Neural progenitor cell (in vitro differentiated cells): Measurements from ENCODE around the gene CAP1. TPM values are rescaled to one million over a fixed set of nuclear protein-coding genes. Genes with fewer than 3 reads are reported as not detected.

Experiments used
- DNase-seq: peaks from one replicate; pipeline ENCODE4 v3.0.0-alpha.2; 2016; ENCODE audit warnings: low spot score
- H2AFZ ChIP-seq: fragments of 200-600 bp; sonication (generic); replicated peaks from 2 replicates; pipeline ENCODE4 v1.6.1; 2016; ENCODE audit warnings: antibody characterized with exemption
- H3F3A ChIP-seq: fragments of 200-600 bp; sonication (generic); 2 replicates; pipeline ENCODE4 v1.6.1; 2016; ENCODE audit warnings: antibody characterized with exemption, low read depth
- H3K27ac ChIP-seq: fragments of 200-600 bp; sonication (generic); 2 replicates; pipeline ENCODE4 v1.5.1; 2016; ENCODE audit warnings: mild to moderate bottlenecking
- H3K27me3 ChIP-seq: fragments of 200-600 bp; sonication (generic); 2 replicates; pipeline ENCODE4 v1.6.1; 2016; ENCODE audit warnings: mild to moderate bottlenecking, moderate library complexity
- H3K36me3 ChIP-seq: fragments of 200-600 bp; sonication (generic); 2 replicates; pipeline ENCODE4 v1.5.1; 2016
- H3K4me1 ChIP-seq: fragments of 200-600 bp; sonication (generic); 2 replicates; pipeline ENCODE4 v1.6.1; 2016; ENCODE audit warnings: mixed run types
- H3K4me2 ChIP-seq: fragments of 200-600 bp; sonication (generic); 2 replicates; pipeline ENCODE4 v1.6.1; 2016
- H3K4me3 ChIP-seq: fragments of 200-600 bp; sonication (generic); 2 replicates; pipeline ENCODE4 v1.5.1; 2016
- H3K79me2 ChIP-seq: fragments of 200-600 bp; sonication (generic); 2 replicates; pipeline ENCODE4 v1.6.1; 2016; ENCODE audit warnings: low read depth
- H3K9ac ChIP-seq: fragments of 200-600 bp; sonication (generic); 2 replicates; pipeline ENCODE4 v1.6.1; 2016
- H3K9me3 ChIP-seq: fragments of 200-600 bp; sonication (generic); 2 replicates; pipeline ENCODE4 v1.5.1; 2016; ENCODE audit warnings: low read depth
- H4K20me1 ChIP-seq: fragments of 200-600 bp; sonication (generic); 2 replicates; pipeline ENCODE4 v1.6.1; 2016; ENCODE audit warnings: low read depth
- H3K27ac Mint-ChIP-seq: 3 replicates; pipeline ENCODE4 v1.8.0; 2021; ENCODE audit warnings: mixed read lengths
- H3K27me3 Mint-ChIP-seq: 2 replicates; pipeline ENCODE4 v1.8.0; 2022; ENCODE audit warnings: low read depth, mild to moderate bottlenecking, inconsistent platforms, moderate library complexity, mixed read lengths; ENCODE audit not compliant: insufficient read depth
- H3K36me3 Mint-ChIP-seq: 3 replicates; pipeline ENCODE4 v1.8.0; 2021; ENCODE audit warnings: mixed read lengths
- H3K4me1 Mint-ChIP-seq: 3 replicates; pipeline ENCODE4 v1.8.0; 2021; ENCODE audit warnings: mixed read lengths
- H3K4me3 Mint-ChIP-seq: 3 replicates; pipeline ENCODE4 v1.8.0; 2021; ENCODE audit warnings: mild to moderate bottlenecking, moderate library complexity, mixed read lengths
- H3K9me3 Mint-ChIP-seq: 3 replicates; pipeline ENCODE4 v1.8.0; 2020; ENCODE audit warnings: mixed read lengths
- CTCF ChIP-seq: fragments of 200-600 bp; sonication (generic); IDR thresholded peaks from 2 replicates; pipeline ENCODE4 v1.5.1; 2017; ENCODE audit warnings: antibody characterized with exemption, mild to moderate bottlenecking
- EZH2 ChIP-seq: fragments of 200-600 bp; sonication (generic); IDR thresholded peaks from 2 replicates; pipeline ENCODE4 v1.6.1; 2017; ENCODE audit warnings: antibody characterized with exemption, mild to moderate bottlenecking, moderate library complexity
- EZH2phosphoT487 ChIP-seq: fragments of 200-600 bp; sonication (generic); IDR thresholded peaks from 2 replicates; pipeline ENCODE4 v1.6.1; 2017; ENCODE audit warnings: antibody characterized with exemption
- total RNA-seq: library from RNA; depleted of rRNA; stranded (reverse); fragments of >200 nt; gene quantifications from 2 replicates; pipeline ENCODE4 v1.2.3, GENCODE V29; 2015; ENCODE audit warnings: low replicate concordance

CAP1 gene
- total RNA-seq, 1 donor from 2014 or later, result 150 TPM

- Histone ChIP-seq H4K20me1 (no peaks in the 10 kb centered on the region), H3K9ac (no peak overlapping the region), H3K27ac (no peak overlapping the region), H2AFZ (no peak overlapping the region), H3K27me3 (peaks cover 6% of the 10 kb centered on the region), H3K9me3 (no peaks in the 10 kb centered on the region), H3K79me2 (no peaks in the 10 kb centered on the region), H3F3A (no peaks in the 10 kb centered on the region), H3K4me2 (no peak overlapping the region), H3K4me3 (no peak overlapping the region), H3K4me1 (no peaks in the 10 kb centered on the region), H3K36me3 (no peaks in the 10 kb centered on the region)
- H3K4me3 Mint-ChIP-seq, result no peak overlapping the region
- no peak for TF ChIP-seq EZH2phosphoT487
- no peak for TF ChIP-seq CTCF
- TF ChIP-seq EZH2, result no peak
- DNase-seq, result no peak
- H3K27me3 Mint-ChIP-seq, result peaks cover 9% of the 10 kb centered on the region
- peaks cover 20% of the 10 kb centered on the region for H3K9me3 Mint-ChIP-seq
- H3K36me3 Mint-ChIP-seq, result no peaks in the 10 kb centered on the region
- H3K4me1 Mint-ChIP-seq, result no peaks in the 10 kb centered on the region
- no peak overlapping the region for H3K27ac Mint-ChIP-seq
These were observed 64.5 kb downstream of the CAP1 start for GRCh38 chr1:40105028-40105427.

GRCh38 chr1:40107290-40107959, 66.9 kb downstream of the CAP1 start:
- no peak overlapping the region for H3K4me3 Mint-ChIP-seq
- Histone ChIP-seq H3K9me3 (no peaks in the 10 kb centered on the region), H2AFZ (no peak overlapping the region), H3K4me2 (no peak overlapping the region), H3F3A (no peaks in the 10 kb centered on the region), H3K79me2 (no peaks in the 10 kb centered on the region), H3K9ac (no peak overlapping the region), H3K27ac (no peak overlapping the region), H3K36me3 (no peaks in the 10 kb centered on the region), H3K4me1 (no peaks in the 10 kb centered on the region), H3K4me3 (no peak overlapping the region), H4K20me1 (no peaks in the 10 kb centered on the region), H3K27me3 (peaks cover 6% of the 10 kb centered on the region)
- no peak overlapping the region for H3K27ac Mint-ChIP-seq
- DNase-seq, result no peak
- peaks cover 25% of the 10 kb centered on the region for H3K9me3 Mint-ChIP-seq
- no peaks in the 10 kb centered on the region for H3K4me1 Mint-ChIP-seq
- H3K36me3 Mint-ChIP-seq, result no peaks in the 10 kb centered on the region
- peaks cover 16% of the 10 kb centered on the region for H3K27me3 Mint-ChIP-seq
- TF ChIP-seq EZH2, result no peak

GRCh38 chr1:40110389-40110788, 69.9 kb downstream of the CAP1 start:
- Histone ChIP-seq H3K9ac (no peak overlapping the region), H3K4me1 (no peaks in the 10 kb centered on the region), H3K4me2 (no peak overlapping the region), H3K4me3 (no peak overlapping the region), H3K36me3 (no peaks in the 10 kb centered on the region), H3F3A (no peaks in the 10 kb centered on the region), H3K27me3 (peaks cover 6% of the 10 kb centered on the region), H3K9me3 (no peaks in the 10 kb centered on the region), H3K79me2 (no peaks in the 10 kb centered on the region), H2AFZ (no peak overlapping the region), H4K20me1 (no peaks in the 10 kb centered on the region), H3K27ac (no peak overlapping the region)
- no peak for DNase-seq
- Mint-ChIP-seq H3K4me1 (no peaks in the 10 kb centered on the region), H3K4me3 (no peak overlapping the region), H3K36me3 (no peaks in the 10 kb centered on the region), H3K27me3 (peaks cover 10% of the 10 kb centered on the region), H3K9me3 (peaks cover 23% of the 10 kb centered on the region), H3K27ac (no peak overlapping the region)
- no peak for TF ChIP-seq EZH2phosphoT487

GRCh38 chr1:40114400-40114799, 73.9 kb downstream of the CAP1 start:
- H4K20me1 ChIP-seq, result no peaks in the 10 kb centered on the region
- H3K27me3 Mint-ChIP-seq, result peaks cover 9% of the 10 kb centered on the region
- no peak overlapping the region for H3K4me3 Mint-ChIP-seq
- H3K27ac Mint-ChIP-seq, result no peak overlapping the region
- H3K4me3 ChIP-seq, result no peak overlapping the region
- H3K27ac ChIP-seq, result no peak overlapping the region
- H3K36me3 Mint-ChIP-seq, result no peaks in the 10 kb centered on the region
- H3K4me1 ChIP-seq, result no peaks in the 10 kb centered on the region
- no peak overlapping the region for H2AFZ ChIP-seq
- no peaks in the 10 kb centered on the region for H3K79me2 ChIP-seq
- peaks cover 24% of the 10 kb centered on the region for H3K27me3 ChIP-seq
- TF ChIP-seq CTCF, result no peak
- no peak for TF ChIP-seq EZH2phosphoT487
- no peak for TF ChIP-seq EZH2
- H3K9ac ChIP-seq, result no peak overlapping the region
- no peaks in the 10 kb centered on the region for H3K9me3 ChIP-seq
- no peaks in the 10 kb centered on the region for H3F3A ChIP-seq
- H3K4me1 Mint-ChIP-seq, result no peaks in the 10 kb centered on the region
- peaks cover 17% of the 10 kb centered on the region for H3K9me3 Mint-ChIP-seq
- no peak for DNase-seq
- no peak overlapping the region for H3K4me2 ChIP-seq
- H3K36me3 ChIP-seq, result no peaks in the 10 kb centered on the region
